A673 (cell line): ENCODE results near the gene SH3TC1. TPM values are rescaled to one million over a fixed set of nuclear protein-coding genes. Genes with fewer than 3 reads are reported as not detected.

Source experiments
- BruUV-seq: library from RNA; stranded (reverse); fragments of 400-500 nt; replicated peaks from 2 replicates; lab custom pipeline; 2021; lab: Mats Ljungman, UMichigan
- CTCF ChIA-PET: fragments of 300-600 bp; sonication (Branson Sonifier 250); formaldehyde crosslinking; loops from one replicate; lab custom pipeline; 2022; ENCODE audit warnings: antibody characterized with exemption; lab: Charles Lee
- POLR2A ChIA-PET: fragments of 300-600 bp; sonication (Branson Sonifier 250); formaldehyde crosslinking; loops from one replicate; lab custom pipeline; 2022; ENCODE audit warnings: antibody characterized with exemption; ENCODE audit not compliant: low non-redundant PET; lab: Charles Lee
- DNase-seq: peaks from one replicate; pipeline ENCODE4 v3.0.0-alpha.2; 2015; ENCODE audit warnings: low spot score
- H3K27ac ChIP-seq: fragments of 200-600 bp; sonication (generic); 2 replicates; pipeline ENCODE4 v1.5.1; 2016; ENCODE audit warnings: mixed run types, low read depth, mild to moderate bottlenecking, mixed read lengths, antibody characterized with exemption, low read length; ENCODE audit not compliant: poor library complexity, severe bottlenecking
- H3K27me3 ChIP-seq: fragments of 200-600 bp; sonication (generic); replicated peaks from 2 replicates; pipeline ENCODE4 v1.6.1; 2017; ENCODE audit warnings: mixed run types, low read depth, mild to moderate bottlenecking, mixed read lengths, antibody characterized with exemption, low read length; ENCODE audit not compliant: insufficient read depth, poor library complexity
- H3K36me3 ChIP-seq: fragments of 200-600 bp; sonication (generic); 2 replicates; pipeline ENCODE4 v1.6.1; 2016; ENCODE audit warnings: mixed run types, mild to moderate bottlenecking, mixed read lengths, antibody characterized with exemption, low read length; ENCODE audit not compliant: insufficient read depth, poor library complexity, severe bottlenecking
- H3K4me1 ChIP-seq: fragments of 200-600 bp; sonication (generic); 2 replicates; pipeline ENCODE4 v1.6.1; 2017; ENCODE audit warnings: mixed run types, mild to moderate bottlenecking, mixed read lengths, antibody characterized with exemption, low read length; ENCODE audit not compliant: insufficient read depth, poor library complexity, severe bottlenecking
- H3K4me3 ChIP-seq: fragments of 200-600 bp; sonication (generic); 2 replicates; pipeline ENCODE4 v1.5.1; 2016; ENCODE audit warnings: low read depth, mixed run types, mild to moderate bottlenecking, mixed read lengths, low read length; ENCODE audit not compliant: poor library complexity, severe bottlenecking
- H3K9me3 ChIP-seq: fragments of 200-600 bp; sonication (generic); 2 replicates; pipeline ENCODE4 v1.6.1; 2016; ENCODE audit warnings: mixed run types, low read depth, mild to moderate bottlenecking, mixed read lengths, antibody characterized with exemption, low read length; ENCODE audit not compliant: poor library complexity, severe bottlenecking
- CTCF ChIP-seq: fragments of 300-800, 200-600 bp; sonication (generic); conservative IDR thresholded peaks from 2 replicates; pipeline ENCODE4 v1.5.1; 2017; ENCODE audit warnings: low read depth, mild to moderate bottlenecking, antibody characterized with exemption, low read length, moderate library complexity, mixed read lengths
- EZH2 ChIP-seq: fragments of 200-600 bp; sonication (generic); IDR thresholded peaks from 2 replicates; pipeline ENCODE4 v1.6.1; 2017; ENCODE audit warnings: borderline replicate concordance, low read depth, mild to moderate bottlenecking, mixed read lengths, antibody characterized with exemption, low read length; ENCODE audit not compliant: poor library complexity, severe bottlenecking
- intact Hi-C: fragments of 100-400 bp; cut with micrococcal nuclease; formaldehyde crosslinking; loops from one replicate; pipeline ENCODE4 v1.10.0; 2022; ENCODE audit not compliant: unreplicated experiment
- total RNA-seq: library from RNA; stranded (reverse); gene quantifications from 2 replicates; pipeline ENCODE4 v1.2.3, GENCODE V29; 2021

SH3TC1 gene
- total RNA-seq, 1 experiment from 2014 or later = 0.71 TPM

- no peaks in the 10 kb centered on the region for H3K9me3 ChIP-seq
- no peak for TF ChIP-seq EZH2
- TF ChIP-seq CTCF = no peak
- BruUV-seq = no TSS peak
- H3K4me1 ChIP-seq = peaks cover 18% of the 10 kb centered on the region
- DNase-seq = no peak
- ChIA-PET CTCF (no interaction called here), POLR2A (no interaction called here)
- no peak overlapping the region for H3K4me3 ChIP-seq
- intact Hi-C loops = no loop called here
- H3K27ac ChIP-seq = no peak overlapping the region
- H3K27me3 ChIP-seq = no peaks in the 10 kb centered on the region
- no peaks in the 10 kb centered on the region for H3K36me3 ChIP-seq
Observed at GRCh38 chr4:8230891-8231290, 31.8 kb downstream of the SH3TC1 start.

GRCh38 chr4:8231551-8232049, 32.5 kb downstream of the SH3TC1 start:
- TF ChIP-seq CTCF (no peak), EZH2 (no peak)
- POLR2A ChIA-PET = no interaction called here
- H3K27ac ChIP-seq = no peak overlapping the region
- H3K27me3 ChIP-seq = no peaks in the 10 kb centered on the region
- intact Hi-C loops = no loop called here
- peaks cover 11% of the 10 kb centered on the region for H3K4me1 ChIP-seq
- no TSS peak for BruUV-seq
- no peaks in the 10 kb centered on the region for H3K36me3 ChIP-seq
- DNase-seq = no peak
- H3K4me3 ChIP-seq = no peak overlapping the region
- H3K9me3 ChIP-seq = no peaks in the 10 kb centered on the region
- CTCF ChIA-PET = no interaction called here

GRCh38 chr4:8232748-8233147, 33.7 kb downstream of the SH3TC1 start:
- intact Hi-C loops = no loop called here
- H3K27ac ChIP-seq = no peak overlapping the region
- H3K4me1 ChIP-seq = peaks cover 8% of the 10 kb centered on the region
- ChIA-PET POLR2A (no interaction called here), CTCF (no interaction called here)
- TF ChIP-seq CTCF (no peak), EZH2 (no peak)
- BruUV-seq = no TSS peak
- no peaks in the 10 kb centered on the region for H3K36me3 ChIP-seq
- no peaks in the 10 kb centered on the region for H3K27me3 ChIP-seq
- DNase-seq = no peak
- H3K9me3 ChIP-seq = no peaks in the 10 kb centered on the region
- no peak overlapping the region for H3K4me3 ChIP-seq
